Chondrocyte (in vitro differentiated cells): Measurements from ENCODE around the gene TOP2B. TPM values are rescaled to one million over a fixed set of nuclear protein-coding genes. Genes with fewer than 3 reads are reported as not detected.

Source experiments
- DNase-seq: peaks from one replicate; pipeline ENCODE4 v3.0.0; 2021; ENCODE audit warnings: mixed read lengths, low spot score
- H3K27ac Mint-ChIP-seq: one replicate; pipeline ENCODE4 v1.8.0; 2021; ENCODE audit warnings: mild to moderate bottlenecking, moderate library complexity, mixed read lengths; ENCODE audit not compliant: unreplicated experiment
- H3K27me3 Mint-ChIP-seq: 2 replicates; pipeline ENCODE4 v1.8.0; 2021; ENCODE audit warnings: low read depth, mixed read lengths
- H3K36me3 Mint-ChIP-seq: 2 replicates; pipeline ENCODE4 v1.8.0; 2021; ENCODE audit warnings: low read depth, mixed read lengths
- H3K4me1 Mint-ChIP-seq: 2 replicates; pipeline ENCODE4 v1.8.0; 2021; ENCODE audit warnings: low read depth, mild to moderate bottlenecking, mixed read lengths
- H3K4me3 Mint-ChIP-seq: one replicate; pipeline ENCODE4 v1.8.0; 2021; ENCODE audit warnings: mild to moderate bottlenecking, moderate library complexity, mixed read lengths; ENCODE audit not compliant: unreplicated experiment
- H3K9me3 Mint-ChIP-seq: 2 replicates; pipeline ENCODE4 v1.8.0; 2021; ENCODE audit warnings: low read depth, mixed read lengths
- long read RNA-seq: library from polyadenylated mRNA; stranded (forward); transcript quantifications from one replicate; pipeline ENCODE4 v2.0.0, GENCODE V29; 2021
- total RNA-seq: library from RNA; stranded (reverse); gene quantifications from 3 replicates; pipeline ENCODE4 v1.2.1, GENCODE V29; 2021
- TF ChIP-seq, protein P1 (sequence below): fragments of 200-600 bp; sonication (generic); IDR thresholded peaks from 2 replicates; pipeline ENCODE4 v1.5.0; 2021; ENCODE audit warnings: antibody characterized with exemption, mild to moderate bottlenecking, moderate library complexity

The TOP2B gene, protein sequence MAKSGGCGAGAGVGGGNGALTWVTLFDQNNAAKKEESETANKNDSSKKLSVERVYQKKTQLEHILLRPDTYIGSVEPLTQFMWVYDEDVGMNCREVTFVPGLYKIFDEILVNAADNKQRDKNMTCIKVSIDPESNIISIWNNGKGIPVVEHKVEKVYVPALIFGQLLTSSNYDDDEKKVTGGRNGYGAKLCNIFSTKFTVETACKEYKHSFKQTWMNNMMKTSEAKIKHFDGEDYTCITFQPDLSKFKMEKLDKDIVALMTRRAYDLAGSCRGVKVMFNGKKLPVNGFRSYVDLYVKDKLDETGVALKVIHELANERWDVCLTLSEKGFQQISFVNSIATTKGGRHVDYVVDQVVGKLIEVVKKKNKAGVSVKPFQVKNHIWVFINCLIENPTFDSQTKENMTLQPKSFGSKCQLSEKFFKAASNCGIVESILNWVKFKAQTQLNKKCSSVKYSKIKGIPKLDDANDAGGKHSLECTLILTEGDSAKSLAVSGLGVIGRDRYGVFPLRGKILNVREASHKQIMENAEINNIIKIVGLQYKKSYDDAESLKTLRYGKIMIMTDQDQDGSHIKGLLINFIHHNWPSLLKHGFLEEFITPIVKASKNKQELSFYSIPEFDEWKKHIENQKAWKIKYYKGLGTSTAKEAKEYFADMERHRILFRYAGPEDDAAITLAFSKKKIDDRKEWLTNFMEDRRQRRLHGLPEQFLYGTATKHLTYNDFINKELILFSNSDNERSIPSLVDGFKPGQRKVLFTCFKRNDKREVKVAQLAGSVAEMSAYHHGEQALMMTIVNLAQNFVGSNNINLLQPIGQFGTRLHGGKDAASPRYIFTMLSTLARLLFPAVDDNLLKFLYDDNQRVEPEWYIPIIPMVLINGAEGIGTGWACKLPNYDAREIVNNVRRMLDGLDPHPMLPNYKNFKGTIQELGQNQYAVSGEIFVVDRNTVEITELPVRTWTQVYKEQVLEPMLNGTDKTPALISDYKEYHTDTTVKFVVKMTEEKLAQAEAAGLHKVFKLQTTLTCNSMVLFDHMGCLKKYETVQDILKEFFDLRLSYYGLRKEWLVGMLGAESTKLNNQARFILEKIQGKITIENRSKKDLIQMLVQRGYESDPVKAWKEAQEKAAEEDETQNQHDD (N-terminal part only)
- 73.2 to 107 TPM (median 80.9 TPM) in 3 replicates for total RNA-seq
- long read RNA-seq, full-length matches to known transcripts: 59 of 67 reads
- long read RNA-seq, partial matches to known transcripts: 4 of 67 reads
- long read RNA-seq, other reads (novel, unspliced or antisense): 4 of 67 reads

DNA sequence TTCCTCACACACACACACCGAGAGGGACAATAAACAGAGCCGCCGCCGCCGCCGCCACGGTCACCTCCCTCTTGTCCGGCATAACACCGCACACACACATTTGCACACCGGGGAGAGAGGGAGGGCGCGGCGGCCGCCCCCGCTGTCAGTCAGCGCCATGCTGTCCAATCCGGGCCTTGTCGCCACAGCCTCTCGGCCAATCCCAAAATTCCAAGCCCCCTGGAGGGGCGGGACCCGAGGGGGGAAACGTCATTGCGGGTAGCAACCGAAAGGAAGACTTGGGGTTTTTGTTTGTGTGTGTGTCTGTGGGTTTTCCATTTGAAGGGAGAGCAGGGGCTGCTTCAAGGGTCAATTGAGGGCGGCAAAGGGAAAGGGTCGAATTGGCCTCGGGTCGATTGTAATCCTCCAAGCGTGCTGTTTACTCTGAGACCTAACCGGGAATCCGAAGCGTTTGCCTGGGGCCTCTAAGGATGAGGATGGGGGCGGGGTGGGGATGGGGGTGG lies at the start of gene TOP2B:
TSS of gene TOP2B (minus strand) at position 96 of the 503 bp plus-strand sequence. CDS start 610 bp downstream, outside the sequence.
- H3K36me3 Mint-ChIP-seq: no peaks in the 10 kb centered on the region
- peaks cover 47% of the 10 kb centered on the region for H3K4me1 Mint-ChIP-seq
- peak within 1 kb of the TSS; percentile 99 for H3K27ac Mint-ChIP-seq
- no peaks in the 10 kb centered on the region for H3K9me3 Mint-ChIP-seq
- H3K27me3 Mint-ChIP-seq: no peaks in the 10 kb centered on the region
- DNase-seq: peak; percentile 97
- H3K4me3 Mint-ChIP-seq: peak within 1 kb of the TSS; percentile 96
- TF ChIP-seq, protein P1, sequence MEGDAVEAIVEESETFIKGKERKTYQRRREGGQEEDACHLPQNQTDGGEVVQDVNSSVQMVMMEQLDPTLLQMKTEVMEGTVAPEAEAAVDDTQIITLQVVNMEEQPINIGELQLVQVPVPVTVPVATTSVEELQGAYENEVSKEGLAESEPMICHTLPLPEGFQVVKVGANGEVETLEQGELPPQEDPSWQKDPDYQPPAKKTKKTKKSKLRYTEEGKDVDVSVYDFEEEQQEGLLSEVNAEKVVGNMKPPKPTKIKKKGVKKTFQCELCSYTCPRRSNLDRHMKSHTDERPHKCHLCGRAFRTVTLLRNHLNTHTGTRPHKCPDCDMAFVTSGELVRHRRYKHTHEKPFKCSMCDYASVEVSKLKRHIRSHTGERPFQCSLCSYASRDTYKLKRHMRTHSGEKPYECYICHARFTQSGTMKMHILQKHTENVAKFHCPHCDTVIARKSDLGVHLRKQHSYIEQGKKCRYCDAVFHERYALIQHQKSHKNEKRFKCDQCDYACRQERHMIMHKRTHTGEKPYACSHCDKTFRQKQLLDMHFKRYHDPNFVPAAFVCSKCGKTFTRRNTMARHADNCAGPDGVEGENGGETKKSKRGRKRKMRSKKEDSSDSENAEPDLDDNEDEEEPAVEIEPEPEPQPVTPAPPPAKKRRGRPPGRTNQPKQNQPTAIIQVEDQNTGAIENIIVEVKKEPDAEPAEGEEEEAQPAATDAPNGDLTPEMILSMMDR: no peak

DNA sequence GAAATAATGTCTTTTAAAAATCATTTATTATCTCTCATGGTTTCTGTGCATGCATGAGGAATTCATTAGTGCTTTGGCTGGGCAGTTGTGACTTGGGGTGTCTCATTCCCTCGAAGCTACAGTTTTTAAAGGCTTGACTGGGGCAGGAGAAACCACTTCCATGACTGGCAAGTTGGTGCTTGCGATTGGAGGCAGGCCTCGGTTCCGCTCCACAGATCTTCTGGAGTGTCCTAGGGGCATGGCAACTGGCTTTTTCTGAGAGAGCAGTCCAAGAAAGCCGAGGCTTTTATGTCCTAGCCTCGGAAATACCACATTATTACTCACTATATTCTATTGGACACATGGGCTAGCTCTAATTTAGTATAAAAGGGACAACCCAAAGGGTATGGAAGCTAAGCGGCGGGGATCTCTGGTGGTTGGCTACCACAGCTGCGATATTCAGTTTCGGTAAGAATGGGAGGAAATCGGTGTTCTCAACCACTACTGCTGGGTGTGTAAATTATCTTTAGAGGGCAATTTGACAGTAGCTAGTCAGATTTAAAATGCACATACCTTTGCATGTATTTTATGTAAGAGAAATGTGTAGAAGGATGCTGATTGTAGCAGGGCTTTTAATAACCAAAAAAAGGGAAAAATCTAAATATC lies 48.8 kb upstream of the TOP2B start:
- no peak overlapping the region for H3K4me3 Mint-ChIP-seq
- H3K27ac Mint-ChIP-seq: no peak overlapping the region
- peaks cover 6% of the 10 kb centered on the region for H3K36me3 Mint-ChIP-seq
- peaks cover 11% of the 10 kb centered on the region for H3K9me3 Mint-ChIP-seq
- DNase-seq: no peak
- TF ChIP-seq, protein P1: no peak
- peaks cover 2% of the 10 kb centered on the region for H3K27me3 Mint-ChIP-seq
- H3K4me1 Mint-ChIP-seq: no peaks in the 10 kb centered on the region

DNA sequence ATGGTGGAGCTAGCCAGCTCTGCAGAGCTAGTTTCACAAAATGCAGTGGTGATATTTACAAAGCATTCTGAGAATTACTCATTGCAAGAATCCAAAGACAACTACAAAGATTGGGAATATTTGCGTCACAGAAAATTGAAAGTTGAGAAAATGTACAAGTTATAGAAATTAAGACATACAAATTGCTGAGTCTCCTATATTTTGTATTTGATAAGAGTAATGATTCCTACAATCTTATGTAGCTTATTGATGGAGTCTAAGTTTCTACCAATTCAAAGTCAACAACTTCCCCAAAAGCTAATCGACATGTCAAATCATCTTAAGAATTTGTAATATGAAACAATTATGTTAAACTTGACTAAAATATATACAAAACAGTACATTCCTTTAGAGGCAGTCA lies 46.4 kb upstream of the TOP2B start:
- Mint-ChIP-seq H3K36me3 (no peaks in the 10 kb centered on the region), H3K4me1 (no peaks in the 10 kb centered on the region), H3K27me3 (peaks cover 15% of the 10 kb centered on the region), H3K4me3 (no peak overlapping the region), H3K9me3 (no peaks in the 10 kb centered on the region), H3K27ac (no peak overlapping the region)
- no peak for DNase-seq
- TF ChIP-seq, protein P1: no peak

DNA sequence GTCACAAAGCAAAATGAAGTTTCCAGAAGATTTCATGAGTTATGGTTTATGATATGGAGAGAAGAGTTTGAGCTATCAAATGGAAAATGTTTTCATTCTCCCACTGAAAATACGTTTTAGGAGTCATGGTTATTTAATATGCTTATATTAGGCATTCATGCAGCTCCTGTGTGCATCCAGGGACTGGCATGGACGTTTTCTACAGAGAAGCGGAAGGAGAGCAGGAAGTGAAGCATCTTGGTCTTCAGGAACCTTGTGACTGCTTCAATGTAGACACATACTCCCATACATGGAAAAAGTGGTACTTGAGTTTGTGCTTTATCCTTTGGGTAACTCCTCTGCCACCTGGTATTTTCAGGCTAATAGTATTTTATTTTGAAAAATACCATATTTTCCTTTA lies 43.3 kb upstream of the TOP2B start:
- Mint-ChIP-seq H3K36me3 (no peaks in the 10 kb centered on the region), H3K4me3 (no peak overlapping the region), H3K4me1 (no peaks in the 10 kb centered on the region), H3K27ac (no peak overlapping the region), H3K9me3 (no peaks in the 10 kb centered on the region), H3K27me3 (peaks cover 16% of the 10 kb centered on the region)
- TF ChIP-seq, protein P1: no peak
- DNase-seq: no peak
